Measurements from ENCODE around the gene SRPX. TPM values are rescaled to one million over a fixed set of nuclear protein-coding genes. Genes with fewer than 3 reads are reported as not detected.

Gene SRPX
- total and polyA plus RNA-seq, 2 donors (not counting 1 experiment from before 2014, with no cell fraction given): 0.59 TPM; not detected in 1

DNA sequence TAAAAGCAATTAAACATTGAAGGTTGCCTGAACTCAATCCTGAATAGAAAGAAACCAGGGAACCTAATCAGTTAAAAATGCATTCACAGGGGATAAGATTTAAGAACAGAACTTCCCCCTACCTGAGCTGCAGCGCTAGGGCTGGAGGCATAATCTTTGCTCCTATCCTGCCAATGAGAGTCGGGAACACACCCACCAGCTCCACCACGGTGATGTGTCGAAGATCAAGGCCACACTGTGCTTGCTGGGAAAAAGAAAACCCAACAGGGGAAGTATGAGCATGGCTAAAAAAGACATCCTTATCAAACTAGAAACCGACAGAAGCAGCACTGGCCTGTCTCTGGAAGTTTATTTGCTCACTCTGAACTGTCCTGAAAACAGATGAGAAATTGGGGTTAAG, 66.3 kb downstream of the SRPX start:
- Histone ChIP-seq H3K9me3 (ENCODE audit: control extremely low read depth in 1 of 3, control insufficient read depth in 2 of 3, insufficient read depth in 1 of 3, low read length in 2 of 3) (no peaks in the 10 kb centered on the region), H3K9ac (ENCODE audit: low read length) (no peak overlapping the region), H3K27ac (ENCODE audit: low read length in 2 of 2) (no peak overlapping the region), H4K20me1 (ENCODE audit: control insufficient read depth, insufficient read depth, low read length, poor library complexity, severe bottlenecking) (no peaks in the 10 kb centered on the region), H3K4me2 (replicated peaks; ENCODE audit: low read depth, low read length, poor library complexity, severe bottlenecking) (no peak overlapping the region), H3K4me3 (ENCODE audit: control extremely low read depth in 1 of 5, extremely low read depth in 1 of 5, insufficient read depth in 1 of 5, low read depth in 2 of 5, low read length in 4 of 5) (no peak overlapping the region), H3K36me3 (replicated peaks in 1 of 2; ENCODE audit: control extremely low read depth in 1 of 2, control insufficient read depth in 1 of 2, extremely low read depth in 1 of 2, insufficient read depth in 2 of 2, low read length in 1 of 2) (no peaks in the 10 kb centered on the region), H3K4me1 (ENCODE audit: control insufficient read depth in 2 of 2, insufficient read depth in 2 of 2, low read length in 2 of 2) (no peaks in the 10 kb centered on the region), H3K79me2 (ENCODE audit: control insufficient read depth, insufficient read depth, low read length) (no peaks in the 10 kb centered on the region), H2AFZ (ENCODE audit: insufficient read depth, low read depth, low read length, poor library complexity, severe bottlenecking) (no peak overlapping the region), H3K27me3 (replicated peaks in 1 of 4; ENCODE audit: control extremely low read depth in 1 of 4, control insufficient read depth in 3 of 4, insufficient read depth in 4 of 4, low read length in 3 of 4) (no peaks in the 10 kb centered on the region)
- Mint-ChIP-seq H3K27ac (no peak overlapping the region), H3K27me3 (peaks cover 2% of the 10 kb centered on the region), H3K4me1 (no peaks in the 10 kb centered on the region), H3K9me3 (ENCODE audit: insufficient read depth) (no peaks in the 10 kb centered on the region), H3K4me3 (no peak overlapping the region)
- TF ChIP-seq EZH2 (IDR thresholded peaks at IDR 0.05; ENCODE audit: borderline replicate concordance, insufficient read depth, low read depth, low read length, poor library complexity, severe bottlenecking): no peak
- TF ChIP-seq, protein P1, sequence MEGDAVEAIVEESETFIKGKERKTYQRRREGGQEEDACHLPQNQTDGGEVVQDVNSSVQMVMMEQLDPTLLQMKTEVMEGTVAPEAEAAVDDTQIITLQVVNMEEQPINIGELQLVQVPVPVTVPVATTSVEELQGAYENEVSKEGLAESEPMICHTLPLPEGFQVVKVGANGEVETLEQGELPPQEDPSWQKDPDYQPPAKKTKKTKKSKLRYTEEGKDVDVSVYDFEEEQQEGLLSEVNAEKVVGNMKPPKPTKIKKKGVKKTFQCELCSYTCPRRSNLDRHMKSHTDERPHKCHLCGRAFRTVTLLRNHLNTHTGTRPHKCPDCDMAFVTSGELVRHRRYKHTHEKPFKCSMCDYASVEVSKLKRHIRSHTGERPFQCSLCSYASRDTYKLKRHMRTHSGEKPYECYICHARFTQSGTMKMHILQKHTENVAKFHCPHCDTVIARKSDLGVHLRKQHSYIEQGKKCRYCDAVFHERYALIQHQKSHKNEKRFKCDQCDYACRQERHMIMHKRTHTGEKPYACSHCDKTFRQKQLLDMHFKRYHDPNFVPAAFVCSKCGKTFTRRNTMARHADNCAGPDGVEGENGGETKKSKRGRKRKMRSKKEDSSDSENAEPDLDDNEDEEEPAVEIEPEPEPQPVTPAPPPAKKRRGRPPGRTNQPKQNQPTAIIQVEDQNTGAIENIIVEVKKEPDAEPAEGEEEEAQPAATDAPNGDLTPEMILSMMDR (IDR thresholded peaks at IDR 0.05): no peak
- CTCF ChIA-PET: no interaction called here
- POLR2A ChIA-PET: no interaction called here
- DNase-seq (no peak), ATAC-seq (ENCODE audit: low read depth) (no peak)
- intact Hi-C loops (cut with micrococcal nuclease): no loop called here
- no CpG with 5 or more reads among the region's 5 CpGs for WGBS (ENCODE audit: insufficient coverage)

DNA sequence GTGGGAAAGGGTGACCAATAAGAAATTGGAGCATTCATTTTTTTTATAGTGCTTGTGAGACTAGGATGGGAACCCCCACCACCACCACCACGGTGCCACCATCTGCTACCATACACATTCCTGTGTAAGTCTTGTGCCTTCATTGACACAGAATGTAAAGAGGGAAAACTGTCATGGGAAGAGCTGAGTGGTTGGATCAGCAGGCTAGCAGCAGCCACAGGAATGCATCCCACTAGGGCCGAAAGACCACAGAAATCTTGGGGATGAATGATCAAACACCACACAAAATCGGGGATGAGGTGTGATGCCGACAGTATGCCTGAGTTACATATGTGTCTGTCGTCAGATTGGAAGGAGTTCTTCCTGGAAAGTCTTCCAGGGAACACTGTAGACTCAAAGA, 69.2 kb downstream of the SRPX start:
- H3K9me3 ChIP-seq (ENCODE audit: control extremely low read depth in 1 of 3, control insufficient read depth in 2 of 3, insufficient read depth in 1 of 3, low read length in 2 of 3): no peaks in the 10 kb centered on the region
- intact Hi-C loops (cut with micrococcal nuclease): no loop called here
- Mint-ChIP-seq H3K9me3 (ENCODE audit: insufficient read depth) (no peaks in the 10 kb centered on the region), H3K27me3 (peaks cover 5% of the 10 kb centered on the region), H3K4me3 (no peak overlapping the region), H3K27ac (no peak overlapping the region), H3K4me1 (no peaks in the 10 kb centered on the region)
- no peak overlapping the region for H3K27ac ChIP-seq (ENCODE audit: low read length in 2 of 2)
- H2AFZ ChIP-seq (ENCODE audit: insufficient read depth, low read depth, low read length, poor library complexity, severe bottlenecking): no peak overlapping the region
- H3K79me2 ChIP-seq (ENCODE audit: control insufficient read depth, insufficient read depth, low read length): no peaks in the 10 kb centered on the region
- CTCF ChIA-PET: no interaction called here
- H3K4me2 ChIP-seq (replicated peaks; ENCODE audit: low read depth, low read length, poor library complexity, severe bottlenecking): no peak overlapping the region
- H3K9ac ChIP-seq (ENCODE audit: low read length): no peak overlapping the region
- no peaks in the 10 kb centered on the region for H4K20me1 ChIP-seq (ENCODE audit: control insufficient read depth, insufficient read depth, low read length, poor library complexity, severe bottlenecking)
- H3K4me3 ChIP-seq (ENCODE audit: control extremely low read depth in 1 of 5, extremely low read depth in 1 of 5, insufficient read depth in 1 of 5, low read depth in 2 of 5, low read length in 4 of 5): no peak overlapping the region
- H3K36me3 ChIP-seq (replicated peaks in 1 of 2; ENCODE audit: control extremely low read depth in 1 of 2, control insufficient read depth in 1 of 2, extremely low read depth in 1 of 2, insufficient read depth in 2 of 2, low read length in 1 of 2): no peaks in the 10 kb centered on the region
- ATAC-seq (ENCODE audit: low read depth) (no peak), DNase-seq (no peak)
- 100% methylated on average over 1 of the region's 5 CpGs for WGBS (ENCODE audit: insufficient coverage)
- POLR2A ChIA-PET: no interaction called here
- no peak for TF ChIP-seq EZH2 (IDR thresholded peaks at IDR 0.05; ENCODE audit: borderline replicate concordance, insufficient read depth, low read depth, low read length, poor library complexity, severe bottlenecking)
- TF ChIP-seq, protein P1 (IDR thresholded peaks at IDR 0.05): no peak
- H3K27me3 ChIP-seq (replicated peaks in 1 of 4; ENCODE audit: control extremely low read depth in 1 of 4, control insufficient read depth in 3 of 4, insufficient read depth in 4 of 4, low read length in 3 of 4): no peaks in the 10 kb centered on the region
- H3K4me1 ChIP-seq (ENCODE audit: control insufficient read depth in 2 of 2, insufficient read depth in 2 of 2, low read length in 2 of 2): no peaks in the 10 kb centered on the region

Measured in B cell (primary cell).